H1 (cell line): ENCODE results near the gene SH3GL2. TPM values are rescaled to one million over a fixed set of nuclear protein-coding genes. Genes with fewer than 3 reads are reported as not detected.

ENCODE experiments used
- CTCF ChIA-PET: fragments of 300-600 bp; sonication (Branson Sonifier 250); formaldehyde crosslinking; loops from one replicate; lab custom pipeline; 2021; ENCODE audit not compliant: partially characterized antibody; lab: Charles Lee
- POLR2A ChIA-PET: fragments of 300-600 bp; sonication (Branson Sonifier 250); formaldehyde crosslinking; loops from one replicate; lab custom pipeline; 2021; ENCODE audit warnings: inconsistent platforms; ENCODE audit not compliant: partially characterized antibody; lab: Charles Lee
- DNase-seq, 2 experiments: peaks; one replicate each; pipeline versions ENCODE4 v3.0.0 to v3.0.0-alpha.2; 2010 to 2022; ENCODE audit warnings: low spot score in 2 of 2, low read depth in 1 of 2, mixed read lengths in 1 of 2
- FAIRE-seq: peaks from 2 replicates; lab custom pipeline; 2011; peaks lifted over from hg19 to GRCh38; lab: Jason Lieb, UNC
- H2AFZ ChIP-seq: 2 replicates; pipeline ENCODE4 v1.8.1; 2012; ENCODE audit warnings: low read length, inconsistent platforms
- H2AK5ac ChIP-seq: 2 replicates; pipeline ENCODE4 v1.6.1; 2013; ENCODE audit warnings: low read depth, low read length
- H2BK120ac ChIP-seq: replicated peaks from 2 replicates; pipeline ENCODE3; 2013; ENCODE audit warnings: low read depth, low read length, inconsistent platforms
- H2BK12ac ChIP-seq: 2 replicates; pipeline ENCODE4 v1.6.1; 2013; ENCODE audit warnings: low read depth, low read length
- H2BK15ac ChIP-seq: 2 replicates; pipeline ENCODE4 v1.6.1; 2013; ENCODE audit warnings: low read length
- H2BK20ac ChIP-seq: 2 replicates; pipeline ENCODE4 v1.6.1; 2013; ENCODE audit warnings: low read length
- H2BK5ac ChIP-seq: 2 replicates; pipeline ENCODE4 v1.6.1; 2013; ENCODE audit warnings: low read depth, low read length
- H3K14ac ChIP-seq: 2 replicates; pipeline ENCODE4 v1.6.1; 2013; ENCODE audit warnings: inconsistent platforms; ENCODE audit not compliant: insufficient read length
- H3K18ac ChIP-seq: 2 replicates; pipeline ENCODE4 v1.6.1; 2013; ENCODE audit warnings: low read length; ENCODE audit errors: extremely low read depth
- H3K23ac ChIP-seq: 2 replicates; pipeline ENCODE4 v1.6.1; 2013; ENCODE audit warnings: inconsistent platforms; ENCODE audit not compliant: insufficient read length
- H3K23me2 ChIP-seq: 2 replicates; pipeline ENCODE4 v1.6.1; 2013; ENCODE audit warnings: low read depth, low read length
- H3K27ac ChIP-seq: 2 replicates; pipeline ENCODE4 v1.6.1; 2011; ENCODE audit warnings: low read depth, low read length, inconsistent platforms
- H3K27me3 ChIP-seq, 4 experiments: replicated peaks in 1 of 4; 1 replicate in 1 of 4; 2 replicates in 3 of 4; pipeline versions ENCODE4 v1.6.1 to v1.8.1; 2011 to 2013; ENCODE audit warnings: low read length in 3 of 4, mild to moderate bottlenecking in 3 of 4, inconsistent platforms in 2 of 4, mixed read lengths in 2 of 4, moderate library complexity in 1 of 4; ENCODE audit not compliant: control insufficient read depth in 3 of 4, insufficient read depth in 3 of 4; ENCODE audit errors: extremely low read depth in 1 of 4
- H3K36me3 ChIP-seq, 4 experiments: 2 replicates each; pipeline versions ENCODE4 v1.6.1 to v1.8.1; 2011 to 2013; ENCODE audit warnings: mild to moderate bottlenecking in 4 of 4, low read length in 3 of 4, moderate library complexity in 2 of 4, control low read depth in 1 of 4, inconsistent platforms in 1 of 4; ENCODE audit not compliant: insufficient read depth in 4 of 4, control insufficient read depth in 2 of 4
- H3K4ac ChIP-seq: replicated peaks from 2 replicates; pipeline ENCODE3; 2013; ENCODE audit warnings: low read length, low read depth, mixed read lengths, inconsistent platforms; ENCODE audit not compliant: insufficient read length
- H3K4me1 ChIP-seq, 4 experiments: replicated peaks in 1 of 4; 1 replicate in 1 of 4; 2 replicates in 3 of 4; pipeline versions ENCODE4 v1.6.1 to v1.8.1; 2011 to 2013; ENCODE audit warnings: low read length in 3 of 4, inconsistent platforms in 2 of 4, mixed read lengths in 1 of 4; ENCODE audit not compliant: insufficient read depth in 4 of 4, control insufficient read depth in 3 of 4
- H3K4me2 ChIP-seq, 2 experiments: 2 replicates each; pipeline versions ENCODE4 v1.6.1 to v1.8.1; 2011 to 2013; ENCODE audit warnings: low read depth in 2 of 2, low read length in 2 of 2, control low read depth in 1 of 2, inconsistent platforms in 1 of 2, mild to moderate bottlenecking in 1 of 2; ENCODE audit not compliant: insufficient read depth in 1 of 2
- H3K4me3 ChIP-seq, 4 experiments: fragments of 200-600, 300-600 bp in 1 of 4; sonication (generic), shearing (Covaris generic), sonication (Bioruptor Twin) in 1 of 4; 2 replicates each; pipeline versions ENCODE4 v1.5.1 to v1.8.1; 2011 to 2016; ENCODE audit warnings: low read length in 4 of 4, low read depth in 3 of 4, control low read depth in 2 of 4, inconsistent platforms in 2 of 4, mild to moderate bottlenecking in 2 of 4, mixed read lengths in 1 of 4, moderate library complexity in 1 of 4; ENCODE audit not compliant: insufficient read depth in 2 of 4; ENCODE audit errors: extremely low read depth in 1 of 4
- H3K56ac ChIP-seq: replicated peaks from 2 replicates; pipeline ENCODE3; 2013; ENCODE audit warnings: low read depth, mild to moderate bottlenecking, mixed read lengths, low read length, inconsistent platforms; ENCODE audit not compliant: insufficient read length
- H3K79me1 ChIP-seq: 2 replicates; pipeline ENCODE4 v1.6.1; 2013; ENCODE audit warnings: low read depth, low read length, control low read depth
- H3K79me2 ChIP-seq, 2 experiments: 2 replicates each; pipeline versions ENCODE4 v1.6.1 to v1.8.1; 2012 to 2013; ENCODE audit warnings: low read length in 2 of 2, mild to moderate bottlenecking in 2 of 2, inconsistent platforms in 1 of 2; ENCODE audit not compliant: insufficient read depth in 2 of 2, control insufficient read depth in 1 of 2
- H3K9ac ChIP-seq, 4 experiments: replicated peaks in 1 of 4; 1 replicate in 1 of 4; 2 replicates in 3 of 4; pipeline versions ENCODE4 v1.6.1 to v1.8.1; 2011 to 2013; ENCODE audit warnings: low read depth in 3 of 4, low read length in 3 of 4, control low read depth in 2 of 4, mild to moderate bottlenecking in 2 of 4, moderate library complexity in 2 of 4, inconsistent platforms in 1 of 4; ENCODE audit errors: extremely low read depth in 1 of 4
- H3K9me3 ChIP-seq, 2 experiments: 2 replicates each; pipeline versions ENCODE4 v1.6.1 to v1.8.1; 2012 to 2013; ENCODE audit warnings: mild to moderate bottlenecking in 2 of 2, moderate library complexity in 2 of 2, control low read depth in 1 of 2, inconsistent platforms in 1 of 2, low read depth in 1 of 2, low read length in 1 of 2, mixed read lengths in 1 of 2; ENCODE audit not compliant: insufficient read depth in 2 of 2
- H4K20me1 ChIP-seq, 2 experiments: replicated peaks in 1 of 2; 2 replicates each; pipeline versions ENCODE3 to v1.8.1; 2011 to 2013; ENCODE audit warnings: inconsistent platforms in 2 of 2, low read length in 2 of 2, mild to moderate bottlenecking in 1 of 2; ENCODE audit not compliant: insufficient read depth in 2 of 2, control insufficient read depth in 1 of 2
- H4K5ac ChIP-seq: 2 replicates; pipeline ENCODE4 v1.6.1; 2013; ENCODE audit warnings: low read length, low read depth, mixed read lengths, inconsistent platforms; ENCODE audit not compliant: insufficient read length
- H4K8ac ChIP-seq: 2 replicates; pipeline ENCODE4 v1.8.0; 2013; ENCODE audit warnings: mild to moderate bottlenecking, moderate library complexity, low read length, inconsistent platforms; ENCODE audit not compliant: insufficient read depth; ENCODE audit errors: extremely low read depth
- H4K91ac ChIP-seq: replicated peaks from 2 replicates; pipeline ENCODE3; 2013; ENCODE audit warnings: low read length, mixed read lengths, inconsistent platforms; ENCODE audit not compliant: insufficient read length
- ATF2 ChIP-seq: IDR thresholded peaks from 2 replicates; pipeline ENCODE4 v1.6.1; 2012; ENCODE audit warnings: low read length, inconsistent platforms
- BACH1 ChIP-seq: IDR thresholded peaks from 2 replicates; pipeline ENCODE4 v1.6.1; 2012; ENCODE audit warnings: low read length, improper control_type of control experiment
- CTCF ChIP-seq, 3 experiments: IDR thresholded peaks; 1 replicate in 2 of 3; 2 replicates in 1 of 3; pipeline versions ENCODE4 v1.5.1 to v1.6.1; 2011; ENCODE audit warnings: low read length in 3 of 3, mild to moderate bottlenecking in 3 of 3, inconsistent platforms in 2 of 3, low read depth in 1 of 3, moderate library complexity in 1 of 3; ENCODE audit not compliant: insufficient read depth in 1 of 3; ENCODE audit errors: control extremely low read depth in 1 of 3
- EGR1 ChIP-seq: IDR thresholded peaks from 2 replicates; pipeline ENCODE4 v1.6.1; 2011; ENCODE audit warnings: low read depth, low read length, borderline replicate concordance
- EZH2 ChIP-seq: fragments of 200-600 bp; sonication (generic); IDR thresholded peaks from 2 replicates; pipeline ENCODE4 v1.7.1; 2012; ENCODE audit warnings: low read depth, mild to moderate bottlenecking, moderate library complexity, low read length, inconsistent platforms; ENCODE audit not compliant: severe bottlenecking
- GTF2F1 ChIP-seq: IDR thresholded peaks from 2 replicates; pipeline ENCODE4 v1.6.1; 2012; ENCODE audit warnings: low read depth, low read length, improper control_type of control experiment, borderline replicate concordance
- RAD21 ChIP-seq, 2 experiments: IDR thresholded peaks in 1 of 2; conservative IDR thresholded peaks in 1 of 2; 2 replicates each; pipeline ENCODE4 v1.6.1; 2011; ENCODE audit warnings: low read depth in 2 of 2, low read length in 2 of 2, improper control_type of control experiment in 1 of 2, inconsistent platforms in 1 of 2, mild to moderate bottlenecking in 1 of 2, moderate library complexity in 1 of 2
- SP2 ChIP-seq: IDR thresholded peaks from 2 replicates; pipeline ENCODE4 v1.6.1; 2012; ENCODE audit warnings: mild to moderate bottlenecking, low read length, inconsistent platforms
- SUZ12 ChIP-seq: fragments of 200-600 bp; sonication (generic); IDR thresholded peaks from 2 replicates; pipeline ENCODE4 v1.6.1; 2012; ENCODE audit warnings: mild to moderate bottlenecking, inconsistent platforms, low read length, moderate library complexity, mixed read lengths
- WGBS, 2 experiments: shearing (Covaris generic) in 1 of 2; methylation state at CpG; one replicate each; pipeline versions ENCODE4 v1.1.6 to v1.1.7; 2013 to 2015; ENCODE audit warnings: low lambda C conversion rate in 2 of 2, mixed read lengths in 2 of 2, inconsistent platforms in 1 of 2, low coverage in 1 of 2, missing lambda C conversion rate in 1 of 2; ENCODE audit not compliant: insufficient replicate concordance in 2 of 2, insufficient coverage in 1 of 2, insufficient read length in 1 of 2; ENCODE audit errors: extremely low coverage in 1 of 2, missing lambda C conversion rate in 1 of 2; 5-methylcytosine and 5-hydroxymethylcytosine counted together
- polyA plus RNA-seq, 7 experiments: library from polyadenylated mRNA; depleted of rRNA in 3 of 7; stranded (reverse) in 5 of 7; unstranded in 2 of 7; fragments of >200 nt in 5 of 7; fragments of 200-250 nt in 2 of 7; gene quantifications; 1 replicate in 5 of 7; 2 replicates in 1 of 7; 4 replicates in 1 of 7; pipeline versions ENCODE4 v1.2.1 to v1.2.3, GENCODE V29; 2011 to 2013; ENCODE audit warnings: missing spikeins in 2 of 7, mixed read lengths in 2 of 7
- total RNA-seq: library from RNA; stranded (reverse); fragmentation: NEBNext Ultra II Directional; extraction: Animal tissue kit (Norgen Biotek cat#: 25700); gene quantifications from 2 replicates; pipeline ENCODE4 v1.2.1, GENCODE V29; 2021

The SH3GL2 gene
- total and polyA plus RNA-seq, 2 of the 8 experiments (the other 6 are each of a cell fraction or from before 2014, with no cell fraction given) = 4.7 to 5.3 TPM

GRCh38 chr9:17739022-17739421 lies 160.2 kb downstream of the SH3GL2 start:
- no peaks in the 10 kb centered on the region for H3K9me3 ChIP-seq
- no peak overlapping the region for H4K5ac ChIP-seq
- no peak overlapping the region for H2AK5ac ChIP-seq
- no peak for DNase-seq
- no peaks in the 10 kb centered on the region for H3K36me3 ChIP-seq
- H3K27me3 ChIP-seq = no peaks in the 10 kb centered on the region
- H3K18ac ChIP-seq = no peak overlapping the region
- H3K27ac ChIP-seq = no peak overlapping the region
- TF ChIP-seq RAD21 (IDR thresholded peaks at IDR 0.05 in 1 of 2, conservative IDR thresholded peaks at IDR 0.05 in 1 of 2; ENCODE audit: low read depth in 2 of 2, low read length in 2 of 2) = no peak
- no peak for TF ChIP-seq EGR1
- no peak for TF ChIP-seq SUZ12
- TF ChIP-seq BACH1 = no peak
- no peak for TF ChIP-seq GTF2F1
- no peak for TF ChIP-seq ATF2
- no peak for TF ChIP-seq CTCF (IDR thresholded peaks at IDR 0.05; ENCODE audit: control extremely low read depth in 1 of 3, insufficient read depth in 1 of 3, low read depth in 1 of 3, low read length in 3 of 3)
- TF ChIP-seq SP2 = no peak
- TF ChIP-seq EZH2 = no peak
- no peak overlapping the region for H3K14ac ChIP-seq
- H3K4me2 ChIP-seq = no peak overlapping the region
- no peaks in the 10 kb centered on the region for H4K20me1 ChIP-seq
- H4K8ac ChIP-seq = no peak overlapping the region
- H3K9ac ChIP-seq = no peak overlapping the region
- no peak overlapping the region for H2BK15ac ChIP-seq
- WGBS, 2 experiments = 97% methylated on average over 2 of the region's 2 CpGs; no CpG with 5 or more reads in 1 of the 2 experiments
- no peak overlapping the region for H2BK12ac ChIP-seq
- no peaks in the 10 kb centered on the region for H3K79me2 ChIP-seq
- no peak overlapping the region for H2BK120ac ChIP-seq
- peaks cover 0 to 2% (median 0%) of the 10 kb centered on the region in 4 experiments; a peak in 3 of 7 replicates for H3K4me1 ChIP-seq
- no peak overlapping the region for H2BK5ac ChIP-seq
- H3K79me1 ChIP-seq = no peaks in the 10 kb centered on the region
- H3K4ac ChIP-seq = no peak overlapping the region
- FAIRE-seq = no peak
- no peak overlapping the region for H4K91ac ChIP-seq
- H3K56ac ChIP-seq = no peak overlapping the region
- ChIA-PET POLR2A (no interaction called here), CTCF (interaction anchor here (0.6 to 1.1 kb wide), 5 partner anchors 12 to 218 kb away, joined by 3 read pairs; no protein-coding TSS in a partner anchor)
- no peak overlapping the region for H3K23ac ChIP-seq
- H2AFZ ChIP-seq = no peak overlapping the region
- no peaks in the 10 kb centered on the region for H3K23me2 ChIP-seq
- no peak overlapping the region for H2BK20ac ChIP-seq
- no peak overlapping the region for H3K4me3 ChIP-seq
